Right atrium auricular region (tissue), 2 donors: Measurements from ENCODE around the gene ZBTB37. TPM values are rescaled to one million over a fixed set of nuclear protein-coding genes. Genes with fewer than 3 reads are reported as not detected.

Source experiments
- DNase-seq: peaks from one replicate; pipeline ENCODE4 v3.0.0-alpha.2; 2019; ENCODE audit warnings: low spot score
- H3K27ac ChIP-seq, 2 donors: fragments of 200-600 bp; sonication (generic); 1 replicate in 1 of 2; 2 replicates in 1 of 2; pipeline ENCODE4 v1.5.1; 2016 to 2019
- H3K27me3 ChIP-seq, 2 donors: fragments of 200-600 bp; sonication (generic); one replicate each; pipeline versions ENCODE4 v1.5.1 to v1.6.0; 2017 to 2019
- H3K36me3 ChIP-seq: fragments of 200-600 bp; sonication (generic); one replicate; pipeline ENCODE4 v1.5.1; 2016
- H3K4me1 ChIP-seq, 2 donors: fragments of 200-600 bp; sonication (generic); one replicate each; pipeline versions ENCODE4 v1.5.1 to v1.6.0; 2017 to 2019
- H3K4me3 ChIP-seq, 2 donors: fragments of 200-600 bp; sonication (generic); 1 replicate in 1 of 2; 2 replicates in 1 of 2; pipeline ENCODE4 v1.5.1; 2017 to 2019; ENCODE audit warnings: mild to moderate bottlenecking in 1 of 2, moderate library complexity in 1 of 2
- H3K9me3 ChIP-seq, 2 donors: fragments of 200-600 bp; sonication (generic); one replicate each; pipeline ENCODE4 v1.5.1; 2019
- CTCF ChIP-seq, 2 donors: fragments of 200-600 bp; sonication (generic); IDR thresholded peaks; one replicate each; pipeline ENCODE4 v1.5.1; 2019; ENCODE audit warnings: antibody characterized with exemption in 2 of 2
- total RNA-seq, 2 donors: library from RNA; depleted of rRNA; stranded (reverse); fragments of >200 nt; gene quantifications; one replicate each; pipeline ENCODE4 v1.1.0, GENCODE V29; 2016

Gene ZBTB37
- total RNA-seq, result 1 to 10 TPM; 5.8 to 8.8 TPM

- Histone ChIP-seq H3K27ac (peak within 1 kb of the TSS; percentile 95 to 98), H3K9me3 (no peaks in the 10 kb centered on the region), H3K36me3 (peaks cover 37% of the 10 kb centered on the region), H3K27me3 (no peaks in the 10 kb centered on the region), H3K4me3 (peak within 1 kb of the TSS; percentile 67 to 93), H3K4me1 (peaks cover 0 to 59% of the 10 kb centered on the region in 2 donors)
- TF ChIP-seq CTCF (IDR thresholded peaks at IDR 0.05), result peak in 1 of 2 donors; percentile 22
- peak; percentile 81 for DNase-seq
These were observed at the start of gene ZBTB37 for GRCh38 chr1:173868266-173869020. ZBTB37 (plus strand) TSS chr1:173868380; CDS start chr1:173870226, 1,846 bp downstream.

- no peaks in the 10 kb centered on the region for H3K27me3 ChIP-seq
- H3K9me3 ChIP-seq, result no peaks in the 10 kb centered on the region
- H3K4me1 ChIP-seq, result peaks cover 0 to 9% of the 10 kb centered on the region in 2 donors
- no peak overlapping the region for H3K27ac ChIP-seq
- no peak for TF ChIP-seq CTCF (IDR thresholded peaks at IDR 0.05)
- DNase-seq, result no peak
- H3K36me3 ChIP-seq, result no peaks in the 10 kb centered on the region
- no peak overlapping the region for H3K4me3 ChIP-seq
These were observed 49.7 kb upstream of the ZBTB37 start for GRCh38 chr1:173818459-173818858.

GRCh38 chr1:173821680-173822079, 46.5 kb upstream of the ZBTB37 start:
- DNase-seq, result no peak
- no peak for TF ChIP-seq CTCF (IDR thresholded peaks at IDR 0.05)
- no peaks in the 10 kb centered on the region for H3K27me3 ChIP-seq
- H3K4me1 ChIP-seq, result peaks cover 0 to 23% of the 10 kb centered on the region in 2 donors
- H3K27ac ChIP-seq, result no peak overlapping the region
- H3K4me3 ChIP-seq, result no peak overlapping the region
- no peaks in the 10 kb centered on the region for H3K9me3 ChIP-seq
- no peaks in the 10 kb centered on the region for H3K36me3 ChIP-seq

GRCh38 chr1:173823781-173824314, 44.3 kb upstream of the ZBTB37 start:
- H3K9me3 ChIP-seq, result no peaks in the 10 kb centered on the region
- TF ChIP-seq CTCF (IDR thresholded peaks at IDR 0.05), result no peak
- peak overlapping the region; percentile 91 to 95 for H3K27ac ChIP-seq
- peak overlapping the region; percentile 40 to 74 for H3K4me3 ChIP-seq
- H3K36me3 ChIP-seq, result no peaks in the 10 kb centered on the region
- H3K27me3 ChIP-seq, result no peaks in the 10 kb centered on the region
- H3K4me1 ChIP-seq, result peaks cover 0 to 23% of the 10 kb centered on the region in 2 donors
- DNase-seq, result no peak

GRCh38 chr1:173824315-173825081, 43.7 kb upstream of the ZBTB37 start, which contains the start of the genes CENPL and DARS2:
CENPL (minus strand) TSS chr1:173824883; CDS start chr1:173811299, 13,584 bp downstream.
DARS2 (plus strand) TSS chr1:173824673; CDS start chr1:173825230, 557 bp downstream.
- no peaks in the 10 kb centered on the region for H3K36me3 ChIP-seq
- peak within 1 kb of the TSS; percentile 91 to 95 for H3K27ac ChIP-seq
- no peaks in the 10 kb centered on the region for H3K27me3 ChIP-seq
- DNase-seq, result peak; percentile 98
- H3K9me3 ChIP-seq, result no peaks in the 10 kb centered on the region
- TF ChIP-seq CTCF (IDR thresholded peaks at IDR 0.05), result no peak
- H3K4me1 ChIP-seq, result peaks cover 0 to 23% of the 10 kb centered on the region in 2 donors
- peak within 1 kb of the TSS; percentile 40 to 74 for H3K4me3 ChIP-seq
